Endothelial cell of umbilical vein (primary cell): Measurements from ENCODE around the gene WDR72. TPM values are rescaled to one million over a fixed set of nuclear protein-coding genes. Genes with fewer than 3 reads are reported as not detected.

Experiments
- BruUV-seq: library from RNA; stranded (reverse); fragments of 400-500 nt; replicated peaks from 2 replicates; lab custom pipeline; 2021; lab: Mats Ljungman, UMichigan
- CTCF ChIA-PET: fragments of 300-600, 350-600 bp; sonication (Branson Sonifier 250); formaldehyde crosslinking; loops from one replicate; lab custom pipeline; 2021; ENCODE audit warnings: antibody characterized with exemption, inconsistent platforms; lab: Charles Lee
- POLR2A ChIA-PET: fragments of 300-600, 350-600 bp; sonication (Branson Sonifier 250); formaldehyde crosslinking; loops from one replicate; lab custom pipeline; 2021; ENCODE audit warnings: antibody characterized with exemption, inconsistent platforms; lab: Charles Lee
- DNase-seq: peaks from one replicate; pipeline ENCODE4 v3.0.0-alpha.2; 2011; ENCODE audit warnings: low read depth, low spot score
- FAIRE-seq: peaks from 2 replicates; lab custom pipeline; 2011; peaks lifted over from hg19 to GRCh38; lab: Jason Lieb, UNC
- H2AFZ ChIP-seq: 2 replicates; pipeline ENCODE4 v1.6.0; 2012; ENCODE audit warnings: low read depth, low read length, control low read depth, inconsistent platforms
- H3K27ac ChIP-seq: 2 replicates; pipeline ENCODE4 v1.5.1; 2011; ENCODE audit warnings: low read depth, mild to moderate bottlenecking, control low read depth, low read length, moderate library complexity; ENCODE audit not compliant: insufficient read depth
- H3K27me3 ChIP-seq, 2 experiments: 2 replicates each; pipeline versions ENCODE4 v1.6.0 to v1.6.1; 2011; ENCODE audit warnings: low read length in 2 of 2, mixed read lengths in 1 of 2; ENCODE audit not compliant: control insufficient read depth in 2 of 2, insufficient read depth in 2 of 2
- H3K36me3 ChIP-seq, 2 experiments: 2 replicates in 1 of 2; 3 replicates in 1 of 2; pipeline ENCODE4 v1.5.1; 2011; ENCODE audit warnings: low read length in 2 of 2, mild to moderate bottlenecking in 1 of 2, moderate library complexity in 1 of 2; ENCODE audit not compliant: control insufficient read depth in 2 of 2, insufficient read depth in 2 of 2; ENCODE audit errors: extremely low read depth in 1 of 2
- H3K4me1 ChIP-seq: 3 replicates; pipeline ENCODE4 v1.5.1; 2011; ENCODE audit warnings: mild to moderate bottlenecking, low read length; ENCODE audit not compliant: control insufficient read depth, insufficient read depth; ENCODE audit errors: extremely low read depth
- H3K4me2 ChIP-seq: 2 replicates; pipeline ENCODE4 v1.6.1; 2011; ENCODE audit warnings: low read length, control low read depth, mixed read lengths; ENCODE audit not compliant: insufficient read depth
- H3K4me3 ChIP-seq, 3 experiments: fragments of 200-600 bp in 1 of 3; sonication (generic), shearing (Covaris generic) in 1 of 3; replicated peaks in 1 of 3; 2 replicates each; pipeline ENCODE4 v1.5.1; 2011 to 2016; ENCODE audit warnings: control low read depth in 3 of 3, low read length in 3 of 3, mild to moderate bottlenecking in 2 of 3, inconsistent platforms in 1 of 3, low read depth in 1 of 3, moderate library complexity in 1 of 3; ENCODE audit not compliant: insufficient read depth in 1 of 3
- H3K79me2 ChIP-seq: 2 replicates; pipeline ENCODE4 v1.6.0; 2012; ENCODE audit warnings: low read length, inconsistent platforms; ENCODE audit not compliant: control insufficient read depth, insufficient read depth
- H3K9ac ChIP-seq: replicated peaks from 2 replicates; pipeline ENCODE3; 2011; ENCODE audit warnings: low read length, control low read depth; ENCODE audit not compliant: insufficient read depth; ENCODE audit errors: extremely low read depth
- H3K9me1 ChIP-seq: replicated peaks from 3 replicates; pipeline ENCODE4 v1.6.0; 2011; ENCODE audit warnings: mild to moderate bottlenecking, low read length; ENCODE audit not compliant: control insufficient read depth, insufficient read depth; ENCODE audit errors: extremely low read depth
- H3K9me3 ChIP-seq: replicated peaks from 2 replicates; pipeline ENCODE4 v1.5.1; 2012; ENCODE audit warnings: low read length, inconsistent platforms; ENCODE audit not compliant: control insufficient read depth, insufficient read depth
- H4K20me1 ChIP-seq: replicated peaks from 2 replicates; pipeline ENCODE3; 2011; ENCODE audit warnings: mild to moderate bottlenecking, low read length; ENCODE audit not compliant: control insufficient read depth, insufficient read depth; ENCODE audit errors: extremely low read depth
- EZH2 ChIP-seq: IDR thresholded peaks from 2 replicates; pipeline ENCODE4 v1.6.1; 2012; ENCODE audit warnings: borderline replicate concordance, low read depth, mild to moderate bottlenecking, moderate library complexity, low read length, inconsistent platforms; ENCODE audit not compliant: severe bottlenecking
- FOS ChIP-seq: IDR thresholded peaks from 2 replicates; pipeline ENCODE4 v1.6.1; 2011; ENCODE audit warnings: mild to moderate bottlenecking, low read length, moderate library complexity, borderline replicate concordance; ENCODE audit not compliant: insufficient read depth
- GATA2 ChIP-seq: IDR thresholded peaks from 2 replicates; pipeline ENCODE4 v1.7.0; 2011; ENCODE audit warnings: low read depth, mild to moderate bottlenecking, moderate library complexity, mixed read lengths, low read length; ENCODE audit not compliant: insufficient read length, insufficient read depth
- JUN ChIP-seq: IDR thresholded peaks from 2 replicates; pipeline ENCODE4 v1.6.1; 2011; ENCODE audit warnings: borderline replicate concordance, low read depth; ENCODE audit not compliant: insufficient read length, insufficient read depth
- MYC ChIP-seq: IDR thresholded peaks from one replicate; pipeline ENCODE4 v1.6.1; 2011; ENCODE audit warnings: mild to moderate bottlenecking, low read depth, low read length
- POLR2A ChIP-seq: IDR thresholded peaks from 2 replicates; pipeline ENCODE4 v1.6.1; 2012; ENCODE audit warnings: low read depth, mild to moderate bottlenecking, control low read depth, low read length
- POLR2AphosphoS5 ChIP-seq: IDR thresholded peaks from 2 replicates; pipeline ENCODE4 v1.6.1; 2012; ENCODE audit warnings: low read depth, mild to moderate bottlenecking, control low read depth, low read length, moderate library complexity; ENCODE audit not compliant: insufficient read depth
- dilution Hi-C: fragments of 300-500 bp; cut with MboI; formaldehyde crosslinking; loops from one replicate; pipeline ENCODE4 v1.15.0; 2019; ENCODE audit warnings: low sequenced_read_pairs; ENCODE audit not compliant: extremely low pct_ligation_motif_present
- intact Hi-C: fragments of 100-400 bp; cut with micrococcal nuclease; formaldehyde crosslinking; loops from one replicate; pipeline ENCODE4 v1.10.0; 2022
- polyA plus RNA-seq, 4 experiments: library from polyadenylated mRNA; depleted of rRNA in 3 of 4; stranded (reverse) in 3 of 4; unstranded in 1 of 4; fragments of >200 nt; gene quantifications; 2 replicates each; pipeline versions ENCODE4 v1.2.1 to v1.2.3, GENCODE V29; 2011 to 2012; ENCODE audit warnings: missing spikeins in 1 of 4
- small RNA-seq: library from RNA; depleted of rRNA; stranded (forward); fragments of <200 nt; gene quantifications from one replicate; pipeline ENCODE3, GENCODE V24; 2012; ENCODE audit warnings: low replicate concordance, low read depth; ENCODE audit not compliant: insufficient read depth, insufficient read length
- total RNA-seq: library from RNA; stranded (reverse); gene quantifications from 2 replicates; pipeline ENCODE4 v1.2.3, GENCODE V29; 2021
- TF ChIP-seq, protein P1 (sequence below), 2 donors: IDR thresholded peaks; 1 replicate in 1 of 2; 2 replicates in 1 of 2; pipeline ENCODE4 v1.5.1; 2011; ENCODE audit warnings: low read length in 2 of 2, mild to moderate bottlenecking in 2 of 2, moderate library complexity in 2 of 2, control low read depth in 1 of 2, inconsistent platforms in 1 of 2, low read depth in 1 of 2; ENCODE audit not compliant: insufficient read depth in 1 of 2; ENCODE audit errors: extremely low read depth in 1 of 2
- TF ChIP-seq, protein P2 (sequence below): IDR thresholded peaks from 2 replicates; pipeline ENCODE4 v1.6.1; 2011; ENCODE audit not compliant: insufficient read depth, insufficient read length

WDR72 gene
- total and polyA plus RNA-seq, 2 donors (not counting 3 experiments of a cell fraction or from before 2014, with no cell fraction given) = not detected

DNA sequence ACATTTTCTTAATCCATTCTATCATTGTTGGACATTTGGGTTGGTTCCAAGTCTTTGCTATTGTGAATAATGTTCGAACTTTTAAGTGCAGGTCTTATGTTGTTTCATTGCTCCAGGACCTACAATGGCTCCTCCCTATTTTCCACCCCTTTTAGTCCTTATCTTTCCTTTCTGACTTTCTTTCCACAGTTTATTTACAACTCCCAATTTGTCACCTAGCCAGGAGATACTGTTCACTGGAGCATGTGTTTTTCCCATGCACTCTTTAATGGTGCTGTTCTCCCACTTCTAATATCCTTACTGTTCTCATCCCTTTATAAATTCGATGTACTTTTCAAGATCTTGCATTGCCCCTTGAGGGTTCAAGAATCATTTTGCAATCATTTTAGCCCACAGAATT lies 290.0 kb downstream of the WDR72 start:
- H3K9ac ChIP-seq = no peak overlapping the region
- no peak overlapping the region for H2AFZ ChIP-seq
- TF ChIP-seq, protein P1, sequence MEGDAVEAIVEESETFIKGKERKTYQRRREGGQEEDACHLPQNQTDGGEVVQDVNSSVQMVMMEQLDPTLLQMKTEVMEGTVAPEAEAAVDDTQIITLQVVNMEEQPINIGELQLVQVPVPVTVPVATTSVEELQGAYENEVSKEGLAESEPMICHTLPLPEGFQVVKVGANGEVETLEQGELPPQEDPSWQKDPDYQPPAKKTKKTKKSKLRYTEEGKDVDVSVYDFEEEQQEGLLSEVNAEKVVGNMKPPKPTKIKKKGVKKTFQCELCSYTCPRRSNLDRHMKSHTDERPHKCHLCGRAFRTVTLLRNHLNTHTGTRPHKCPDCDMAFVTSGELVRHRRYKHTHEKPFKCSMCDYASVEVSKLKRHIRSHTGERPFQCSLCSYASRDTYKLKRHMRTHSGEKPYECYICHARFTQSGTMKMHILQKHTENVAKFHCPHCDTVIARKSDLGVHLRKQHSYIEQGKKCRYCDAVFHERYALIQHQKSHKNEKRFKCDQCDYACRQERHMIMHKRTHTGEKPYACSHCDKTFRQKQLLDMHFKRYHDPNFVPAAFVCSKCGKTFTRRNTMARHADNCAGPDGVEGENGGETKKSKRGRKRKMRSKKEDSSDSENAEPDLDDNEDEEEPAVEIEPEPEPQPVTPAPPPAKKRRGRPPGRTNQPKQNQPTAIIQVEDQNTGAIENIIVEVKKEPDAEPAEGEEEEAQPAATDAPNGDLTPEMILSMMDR (IDR thresholded peaks at IDR 0.05; ENCODE audit: extremely low read depth in 1 of 2, insufficient read depth in 1 of 2, low read depth in 1 of 2, low read length in 2 of 2) = no peak
- TF ChIP-seq GATA2 (no peak), EZH2 (no peak), POLR2AphosphoS5 (no peak), MYC (no peak), FOS (no peak), POLR2A (no peak), JUN (no peak)
- TF ChIP-seq, protein P2, sequence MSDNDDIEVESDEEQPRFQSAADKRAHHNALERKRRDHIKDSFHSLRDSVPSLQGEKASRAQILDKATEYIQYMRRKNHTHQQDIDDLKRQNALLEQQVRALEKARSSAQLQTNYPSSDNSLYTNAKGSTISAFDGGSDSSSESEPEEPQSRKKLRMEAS = no peak
- no peak for FAIRE-seq
- H3K27ac ChIP-seq = no peak overlapping the region
- H3K9me1 ChIP-seq = no peaks in the 10 kb centered on the region
- dilution Hi-C loops (no loop called here), intact Hi-C loops (no loop called here)
- H3K27me3 ChIP-seq = no peaks in the 10 kb centered on the region
- no peak for DNase-seq
- H4K20me1 ChIP-seq = no peaks in the 10 kb centered on the region
- H3K4me3 ChIP-seq = no peak overlapping the region
- BruUV-seq = no TSS peak
- no peaks in the 10 kb centered on the region for H3K4me1 ChIP-seq
- no peaks in the 10 kb centered on the region for H3K36me3 ChIP-seq
- POLR2A ChIA-PET = no interaction called here
- no peak overlapping the region for H3K4me2 ChIP-seq
- H3K9me3 ChIP-seq = no peaks in the 10 kb centered on the region
- CTCF ChIA-PET = no interaction called here
- no peaks in the 10 kb centered on the region for H3K79me2 ChIP-seq

Small RNA genes within 50 kb of the gene (small RNA-seq; reads per million reads assigned to genes)
- gene RNU2-53P (not detected), gene RNU6-449P (not detected)

Other genes with a start within 250 kb of the WDR72 start
- not detected in 2 replicates for gene UNC13C, start 218.8 kb upstream of the WDR72 start, total RNA-seq
- gene UNC13C, start 218.8 kb upstream of the WDR72 start, polyA plus RNA-seq = not detected in 2 replicates